ENCODE data around the gene CDH13. TPM values are rescaled to one million over a fixed set of nuclear protein-coding genes. Genes with fewer than 3 reads are reported as not detected.

The CDH13 gene
- total and polyA plus RNA-seq, 2 experiments from 2014 or later: 2.9 to 4.8 TPM

DNA sequence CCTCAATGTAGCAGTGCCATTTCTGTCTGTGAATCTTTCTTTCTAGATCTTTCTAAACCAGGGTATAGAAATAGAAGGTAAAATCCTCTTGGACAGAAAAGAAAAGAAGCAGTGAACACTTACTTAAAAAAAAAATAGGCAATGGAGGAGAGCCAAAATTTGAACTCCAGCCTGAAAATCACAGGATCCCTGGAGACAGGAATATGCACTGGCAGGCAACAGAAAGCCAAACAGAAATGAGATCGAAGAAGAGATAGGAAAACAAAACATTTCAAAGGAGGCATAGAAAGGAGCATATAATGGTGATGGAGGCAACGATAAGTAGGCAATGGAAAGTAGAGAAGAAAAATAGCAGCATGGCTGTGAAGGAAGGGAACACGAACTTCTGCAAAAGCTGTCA lies 927.3 kb downstream of the CDH13 start:
- Histone ChIP-seq H3K4me3 (no peak overlapping the region), H3K36me3 (no peaks in the 10 kb centered on the region), H3K27me3 (peaks cover 3% of the 10 kb centered on the region), H3K9me3 (ENCODE audit: low read depth) (no peaks in the 10 kb centered on the region), H3K27ac (no peak overlapping the region), H3K4me1 (ENCODE audit: low read depth) (no peaks in the 10 kb centered on the region)
- TF ChIP-seq, protein P1, sequence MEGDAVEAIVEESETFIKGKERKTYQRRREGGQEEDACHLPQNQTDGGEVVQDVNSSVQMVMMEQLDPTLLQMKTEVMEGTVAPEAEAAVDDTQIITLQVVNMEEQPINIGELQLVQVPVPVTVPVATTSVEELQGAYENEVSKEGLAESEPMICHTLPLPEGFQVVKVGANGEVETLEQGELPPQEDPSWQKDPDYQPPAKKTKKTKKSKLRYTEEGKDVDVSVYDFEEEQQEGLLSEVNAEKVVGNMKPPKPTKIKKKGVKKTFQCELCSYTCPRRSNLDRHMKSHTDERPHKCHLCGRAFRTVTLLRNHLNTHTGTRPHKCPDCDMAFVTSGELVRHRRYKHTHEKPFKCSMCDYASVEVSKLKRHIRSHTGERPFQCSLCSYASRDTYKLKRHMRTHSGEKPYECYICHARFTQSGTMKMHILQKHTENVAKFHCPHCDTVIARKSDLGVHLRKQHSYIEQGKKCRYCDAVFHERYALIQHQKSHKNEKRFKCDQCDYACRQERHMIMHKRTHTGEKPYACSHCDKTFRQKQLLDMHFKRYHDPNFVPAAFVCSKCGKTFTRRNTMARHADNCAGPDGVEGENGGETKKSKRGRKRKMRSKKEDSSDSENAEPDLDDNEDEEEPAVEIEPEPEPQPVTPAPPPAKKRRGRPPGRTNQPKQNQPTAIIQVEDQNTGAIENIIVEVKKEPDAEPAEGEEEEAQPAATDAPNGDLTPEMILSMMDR (IDR thresholded peaks at IDR 0.05; ENCODE audit: low read depth, low read length): no peak
- no peak for DNase-seq (ENCODE audit: low read depth in 1 of 2, low spot score in 1 of 2)

DNA sequence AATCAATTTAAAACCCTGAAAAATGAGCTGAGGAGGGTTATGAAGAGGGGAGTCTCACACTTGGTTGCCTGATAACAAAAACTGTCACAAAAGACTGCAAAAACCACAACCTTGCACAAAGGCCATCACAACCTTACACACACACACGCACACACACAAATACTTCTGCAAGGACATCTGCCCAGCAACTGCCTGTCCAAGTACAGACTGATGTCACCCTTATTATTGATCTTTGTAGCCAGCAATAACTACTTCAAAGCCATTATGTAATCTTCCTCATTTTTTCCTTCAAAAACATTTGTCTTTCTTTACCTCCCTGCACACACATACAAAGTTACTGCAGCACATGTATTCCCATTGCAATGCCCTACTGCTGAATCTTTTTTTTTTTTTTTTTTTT lies 927.8 kb downstream of the CDH13 start:
- peaks cover 4% of the 10 kb centered on the region for H3K27me3 ChIP-seq
- TF ChIP-seq, protein P1 (IDR thresholded peaks at IDR 0.05; ENCODE audit: low read depth, low read length): no peak

DNA sequence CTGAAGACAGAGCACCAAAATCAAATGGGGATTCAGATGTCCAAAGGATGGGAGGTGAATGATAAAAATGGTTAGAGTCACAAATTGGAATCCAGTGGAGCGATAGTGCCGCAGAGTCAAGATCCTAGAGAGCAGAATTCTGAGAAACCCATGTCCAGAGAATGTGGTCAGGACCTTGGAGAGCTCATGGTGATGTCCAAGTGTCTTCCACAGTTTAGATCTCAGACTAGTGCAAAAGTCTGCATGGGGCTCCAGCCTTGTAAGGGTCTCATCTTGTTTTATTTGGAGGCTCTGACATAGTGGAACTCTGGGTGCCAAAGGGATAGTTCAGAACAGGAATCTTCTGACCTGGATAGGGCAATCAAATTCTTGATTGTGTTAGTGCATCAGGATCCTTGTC lies 935.1 kb downstream of the CDH13 start:
- TF ChIP-seq, protein P1 (IDR thresholded peaks at IDR 0.05; ENCODE audit: low read depth, low read length): no peak
- H3K27ac ChIP-seq: no peak overlapping the region
- no peaks in the 10 kb centered on the region for H3K9me3 ChIP-seq (ENCODE audit: low read depth)
- H3K27me3 ChIP-seq: peaks cover 4% of the 10 kb centered on the region
- H3K4me1 ChIP-seq (ENCODE audit: low read depth): no peaks in the 10 kb centered on the region
- no peak overlapping the region for H3K4me3 ChIP-seq
- no peaks in the 10 kb centered on the region for H3K36me3 ChIP-seq
- peak; percentile 33 to 76 for DNase-seq (ENCODE audit: low read depth in 1 of 2, low spot score in 1 of 2)

More for the DNA sequence above, 927.8 kb downstream of the CDH13 start:
- Histone ChIP-seq H3K9me3 (ENCODE audit: low read depth) (no peaks in the 10 kb centered on the region), H3K27ac (no peak overlapping the region), H3K4me3 (no peak overlapping the region), H3K36me3 (no peaks in the 10 kb centered on the region), H3K4me1 (ENCODE audit: low read depth) (no peaks in the 10 kb centered on the region)
- DNase-seq (ENCODE audit: low read depth in 1 of 2, low spot score in 1 of 2): no peak

DNA sequence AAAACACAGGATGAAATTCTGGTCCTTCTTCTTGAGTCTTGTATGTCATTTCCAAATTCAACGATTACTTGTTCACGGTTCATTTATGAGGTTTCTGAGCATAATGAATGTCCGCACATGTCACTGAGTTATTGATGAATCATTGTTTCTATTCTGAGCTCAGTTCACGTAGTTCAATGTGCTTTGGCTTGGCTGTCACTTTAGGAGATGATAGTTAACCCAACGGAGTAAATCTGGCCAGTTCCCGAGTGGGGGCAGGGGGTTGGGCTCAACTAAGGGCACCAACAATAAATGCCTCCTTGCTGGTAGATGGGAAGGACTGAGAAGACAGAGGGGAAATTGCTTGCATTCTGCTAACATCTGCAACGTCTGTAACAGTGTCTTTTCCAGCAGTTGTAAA lies 941.6 kb downstream of the CDH13 start:
- H3K9me3 ChIP-seq (ENCODE audit: low read depth): no peaks in the 10 kb centered on the region
- TF ChIP-seq, protein P1 (IDR thresholded peaks at IDR 0.05; ENCODE audit: low read depth, low read length): no peak
- H3K27ac ChIP-seq: no peak overlapping the region
- DNase-seq (ENCODE audit: low read depth in 1 of 2, low spot score in 1 of 2): no peak
- no peaks in the 10 kb centered on the region for H3K27me3 ChIP-seq
- H3K4me3 ChIP-seq: no peak overlapping the region
- no peaks in the 10 kb centered on the region for H3K4me1 ChIP-seq (ENCODE audit: low read depth)
- no peaks in the 10 kb centered on the region for H3K36me3 ChIP-seq

DNA sequence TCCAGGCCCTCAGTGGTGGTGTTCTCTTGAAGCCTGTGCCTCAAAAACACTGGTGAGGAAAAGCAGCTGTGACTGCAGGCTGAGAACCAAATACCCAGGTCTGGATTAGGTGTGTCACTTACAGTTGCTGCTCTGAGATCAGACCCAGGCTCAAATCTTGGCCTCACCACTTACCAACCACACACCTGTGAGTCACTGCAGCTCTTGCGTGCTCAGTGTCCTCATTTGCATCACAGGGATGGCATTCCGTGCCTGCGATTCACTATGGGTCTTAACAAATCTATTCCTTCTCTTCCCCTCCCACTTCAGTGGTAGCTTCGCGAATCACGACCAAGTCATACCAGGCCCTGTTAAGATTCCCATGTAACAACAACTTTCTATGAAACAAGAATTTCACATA lies 947.6 kb downstream of the CDH13 start:
- H3K9me3 ChIP-seq (ENCODE audit: low read depth): no peaks in the 10 kb centered on the region
- H3K4me3 ChIP-seq: no peak overlapping the region
- peak in 1 of 2 donors; percentile 30 for DNase-seq (ENCODE audit: low read depth in 1 of 2, low spot score in 1 of 2)
- H3K36me3 ChIP-seq: no peaks in the 10 kb centered on the region
- no peak overlapping the region for H3K27ac ChIP-seq
- no peaks in the 10 kb centered on the region for H3K27me3 ChIP-seq
- TF ChIP-seq, protein P1 (IDR thresholded peaks at IDR 0.05; ENCODE audit: low read depth, low read length): no peak
- no peaks in the 10 kb centered on the region for H3K4me1 ChIP-seq (ENCODE audit: low read depth)

Data from cardiac muscle cell (in vitro differentiated cells and primary cell).